ENCODE results near the gene NEDD8.

- TF ChIP-seq CTCF (conservative IDR thresholded peaks at IDR 0.05; ENCODE audit: low read depth, low read length) = no peak
- no peak for TF ChIP-seq ELK1 (IDR thresholded peaks at IDR 0.05; ENCODE audit: borderline replicate concordance, low read depth, low read length)
- no peak for TF ChIP-seq USF2 (IDR thresholded peaks at IDR 0.05; ENCODE audit: low read depth, low read length)
- TF ChIP-seq CEBPB (IDR thresholded peaks at IDR 0.05; ENCODE audit: low read depth, low read length) = no peak
- TF ChIP-seq RFX5 (IDR thresholded peaks at IDR 0.05; ENCODE audit: low read depth, low read length) = no peak
- no peak for TF ChIP-seq POLR2A (IDR thresholded peaks at IDR 0.05; ENCODE audit: low read depth, low read length)
- no peak for TF ChIP-seq BHLHE40 (IDR thresholded peaks at IDR 0.05; ENCODE audit: low read depth, low read length)
- TF ChIP-seq CHD1 (IDR thresholded peaks at IDR 0.05; ENCODE audit: low read depth, low read length) = no peak
- TF ChIP-seq MXI1 (IDR thresholded peaks at IDR 0.05; ENCODE audit: borderline replicate concordance, low read depth, low read length) = no peak
- no peak for TF ChIP-seq FOS (IDR thresholded peaks at IDR 0.05; ENCODE audit: low read depth, low read length)
- no peak for TF ChIP-seq RAD21 (IDR thresholded peaks at IDR 0.05; ENCODE audit: low read length)
- TF ChIP-seq NFE2L2 (IDR thresholded peaks at IDR 0.05; ENCODE audit: low read depth, low read length) = no peak
- TF ChIP-seq SMC3 (IDR thresholded peaks at IDR 0.05; ENCODE audit: low read depth, low read length) = no peak
- TF ChIP-seq RCOR1 (IDR thresholded peaks at IDR 0.05; ENCODE audit: insufficient replicate concordance, low read length) = no peak
Observed at GRCh38 chr14:24272467-24272866, 40.3 kb upstream of the NEDD8 start.

Data from IMR-90 (cell line).